HEK293 (cell line): ENCODE results near the gene PFN2.
A peak's percentile ranks its signal among the peaks of the same experiment; 100 is the strongest.

Source experiments
- GLI2 ChIP-seq: fragments of 450-650 bp; formaldehyde crosslinking; IDR thresholded peaks from 2 replicates; pipeline ENCODE4; 2017; ENCODE audit warnings: missing biosample characterization, missing genetic modification characterization, low read depth, borderline replicate concordance
- GLIS1 ChIP-seq: fragments of 450-650 bp; formaldehyde crosslinking; IDR thresholded peaks from 2 replicates; pipeline ENCODE4 v1.5.1; 2016; ENCODE audit warnings: missing biosample characterization, missing genetic modification characterization
- MYNN ChIP-seq: fragments of 450-650 bp; formaldehyde crosslinking; IDR thresholded peaks from 2 replicates; pipeline ENCODE4 v1.5.1; 2016; ENCODE audit warnings: missing biosample characterization, missing genetic modification characterization, borderline replicate concordance
- ZBTB1 ChIP-seq: fragments of 450-650 bp; formaldehyde crosslinking; IDR thresholded peaks from 2 replicates; pipeline ENCODE4 v1.5.1; 2016; ENCODE audit warnings: missing biosample characterization, missing genetic modification characterization
- ZNF324 ChIP-seq: fragments of 450-650 bp; formaldehyde crosslinking; IDR thresholded peaks from 2 replicates; pipeline ENCODE4 v1.5.1; 2016; ENCODE audit warnings: missing biosample characterization, missing genetic modification characterization
- ZNF600 ChIP-seq: fragments of 450-650 bp; formaldehyde crosslinking; IDR thresholded peaks from 2 replicates; pipeline ENCODE4 v1.5.1; 2016; ENCODE audit warnings: missing biosample characterization, missing genetic modification characterization
- ZNF624 ChIP-seq: fragments of 450-650 bp; formaldehyde crosslinking; IDR thresholded peaks from 2 replicates; pipeline ENCODE4 v1.5.1; 2017; ENCODE audit warnings: missing biosample characterization, missing genetic modification characterization
- ZNF626 ChIP-seq: fragments of 450-650 bp; sonication (Bioruptor Pico); formaldehyde crosslinking; IDR thresholded peaks from 2 replicates; pipeline ENCODE4 v1.5.1; 2018; ENCODE audit warnings: missing biosample characterization, missing genetic modification characterization, inconsistent platforms
- ZNF670 ChIP-seq: fragments of 450-650 bp; formaldehyde crosslinking; IDR thresholded peaks from 2 replicates; pipeline ENCODE4 v1.5.1; 2016; ENCODE audit warnings: missing biosample characterization, missing genetic modification characterization, low read depth
- ZNF776 ChIP-seq: fragments of 450-650 bp; formaldehyde crosslinking; IDR thresholded peaks from 2 replicates; pipeline ENCODE4 v1.5.0; 2017; ENCODE audit warnings: missing biosample characterization, missing genetic modification characterization, borderline replicate concordance
- TF ChIP-seq, protein P1 (sequence below): fragments of 450-650 bp; formaldehyde crosslinking; IDR thresholded peaks from 2 replicates; pipeline ENCODE4 v1.5.1; 2016; ENCODE audit warnings: missing biosample characterization, missing genetic modification characterization
- TF ChIP-seq, protein P2 (sequence below): fragments of 450-650 bp; formaldehyde crosslinking; IDR thresholded peaks from 2 replicates; pipeline ENCODE4 v1.5.1; 2016; ENCODE audit warnings: missing biosample characterization, missing genetic modification characterization
- TF ChIP-seq, protein P3 (sequence below): sonication (generic); formaldehyde crosslinking; IDR thresholded peaks from 2 replicates; pipeline ENCODE4 v1.8.1; 2022; ENCODE audit warnings: mild to moderate bottlenecking, moderate library complexity, missing genetic modification reagents
- TF ChIP-seq, protein P4 (sequence below): fragments of 450-650 bp; formaldehyde crosslinking; IDR thresholded peaks from 2 replicates; pipeline ENCODE4 v1.5.1; 2017; ENCODE audit warnings: missing biosample characterization, missing genetic modification characterization

DNA sequence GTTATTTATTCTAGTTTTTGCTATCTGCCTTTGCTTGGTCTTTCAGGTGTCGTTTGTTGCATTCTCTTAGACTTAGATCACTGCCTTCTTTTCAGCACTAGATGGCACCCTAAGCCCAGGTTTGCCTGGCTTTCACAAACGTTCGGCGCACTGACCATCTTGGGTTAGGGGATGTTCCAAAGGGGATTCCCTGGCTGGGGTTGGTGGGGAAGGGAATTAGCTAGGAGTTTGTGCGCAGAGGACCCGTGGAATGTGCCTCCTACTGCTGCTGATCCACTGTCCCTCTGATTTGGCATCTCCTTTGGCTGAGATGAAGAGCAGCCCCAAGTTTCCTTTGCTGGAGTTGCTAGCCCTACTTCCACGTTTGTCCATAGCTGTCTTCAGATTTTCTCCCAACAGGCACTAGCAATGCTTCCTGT is 33.9 kb downstream of the PFN2 start:
- no peak for TF ChIP-seq ZBTB1 (tag by site-specific recombination)
- TF ChIP-seq, protein P1, sequence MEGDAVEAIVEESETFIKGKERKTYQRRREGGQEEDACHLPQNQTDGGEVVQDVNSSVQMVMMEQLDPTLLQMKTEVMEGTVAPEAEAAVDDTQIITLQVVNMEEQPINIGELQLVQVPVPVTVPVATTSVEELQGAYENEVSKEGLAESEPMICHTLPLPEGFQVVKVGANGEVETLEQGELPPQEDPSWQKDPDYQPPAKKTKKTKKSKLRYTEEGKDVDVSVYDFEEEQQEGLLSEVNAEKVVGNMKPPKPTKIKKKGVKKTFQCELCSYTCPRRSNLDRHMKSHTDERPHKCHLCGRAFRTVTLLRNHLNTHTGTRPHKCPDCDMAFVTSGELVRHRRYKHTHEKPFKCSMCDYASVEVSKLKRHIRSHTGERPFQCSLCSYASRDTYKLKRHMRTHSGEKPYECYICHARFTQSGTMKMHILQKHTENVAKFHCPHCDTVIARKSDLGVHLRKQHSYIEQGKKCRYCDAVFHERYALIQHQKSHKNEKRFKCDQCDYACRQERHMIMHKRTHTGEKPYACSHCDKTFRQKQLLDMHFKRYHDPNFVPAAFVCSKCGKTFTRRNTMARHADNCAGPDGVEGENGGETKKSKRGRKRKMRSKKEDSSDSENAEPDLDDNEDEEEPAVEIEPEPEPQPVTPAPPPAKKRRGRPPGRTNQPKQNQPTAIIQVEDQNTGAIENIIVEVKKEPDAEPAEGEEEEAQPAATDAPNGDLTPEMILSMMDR (tag by site-specific recombination) = peak; percentile 66
- no peak for TF ChIP-seq ZNF776
- TF ChIP-seq ZNF324 (tag by site-specific recombination) = no peak
- TF ChIP-seq ZNF670 (tag by site-specific recombination) = no peak
- no peak for TF ChIP-seq ZNF600
- no peak for TF ChIP-seq ZNF626 (tag by site-specific recombination)
- TF ChIP-seq GLI2 (tag by site-specific recombination) = no peak
- TF ChIP-seq, protein P2, sequence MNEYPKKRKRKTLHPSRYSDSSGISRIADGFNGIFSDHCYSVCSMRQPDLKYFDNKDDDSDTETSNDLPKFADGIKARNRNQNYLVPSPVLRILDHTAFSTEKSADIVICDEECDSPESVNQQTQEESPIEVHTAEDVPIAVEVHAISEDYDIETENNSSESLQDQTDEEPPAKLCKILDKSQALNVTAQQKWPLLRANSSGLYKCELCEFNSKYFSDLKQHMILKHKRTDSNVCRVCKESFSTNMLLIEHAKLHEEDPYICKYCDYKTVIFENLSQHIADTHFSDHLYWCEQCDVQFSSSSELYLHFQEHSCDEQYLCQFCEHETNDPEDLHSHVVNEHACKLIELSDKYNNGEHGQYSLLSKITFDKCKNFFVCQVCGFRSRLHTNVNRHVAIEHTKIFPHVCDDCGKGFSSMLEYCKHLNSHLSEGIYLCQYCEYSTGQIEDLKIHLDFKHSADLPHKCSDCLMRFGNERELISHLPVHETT (tag by site-specific recombination) = no peak
- TF ChIP-seq, protein P3, sequence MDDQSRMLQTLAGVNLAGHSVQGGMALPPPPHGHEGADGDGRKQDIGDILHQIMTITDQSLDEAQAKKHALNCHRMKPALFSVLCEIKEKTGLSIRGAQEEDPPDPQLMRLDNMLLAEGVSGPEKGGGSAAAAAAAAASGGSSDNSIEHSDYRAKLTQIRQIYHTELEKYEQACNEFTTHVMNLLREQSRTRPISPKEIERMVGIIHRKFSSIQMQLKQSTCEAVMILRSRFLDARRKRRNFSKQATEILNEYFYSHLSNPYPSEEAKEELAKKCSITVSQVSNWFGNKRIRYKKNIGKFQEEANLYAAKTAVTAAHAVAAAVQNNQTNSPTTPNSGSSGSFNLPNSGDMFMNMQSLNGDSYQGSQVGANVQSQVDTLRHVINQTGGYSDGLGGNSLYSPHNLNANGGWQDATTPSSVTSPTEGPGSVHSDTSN = no peak
- TF ChIP-seq MYNN (tag by site-specific recombination) = no peak
- no peak for TF ChIP-seq GLIS1 (tag by site-specific recombination)
- TF ChIP-seq, protein P4, sequence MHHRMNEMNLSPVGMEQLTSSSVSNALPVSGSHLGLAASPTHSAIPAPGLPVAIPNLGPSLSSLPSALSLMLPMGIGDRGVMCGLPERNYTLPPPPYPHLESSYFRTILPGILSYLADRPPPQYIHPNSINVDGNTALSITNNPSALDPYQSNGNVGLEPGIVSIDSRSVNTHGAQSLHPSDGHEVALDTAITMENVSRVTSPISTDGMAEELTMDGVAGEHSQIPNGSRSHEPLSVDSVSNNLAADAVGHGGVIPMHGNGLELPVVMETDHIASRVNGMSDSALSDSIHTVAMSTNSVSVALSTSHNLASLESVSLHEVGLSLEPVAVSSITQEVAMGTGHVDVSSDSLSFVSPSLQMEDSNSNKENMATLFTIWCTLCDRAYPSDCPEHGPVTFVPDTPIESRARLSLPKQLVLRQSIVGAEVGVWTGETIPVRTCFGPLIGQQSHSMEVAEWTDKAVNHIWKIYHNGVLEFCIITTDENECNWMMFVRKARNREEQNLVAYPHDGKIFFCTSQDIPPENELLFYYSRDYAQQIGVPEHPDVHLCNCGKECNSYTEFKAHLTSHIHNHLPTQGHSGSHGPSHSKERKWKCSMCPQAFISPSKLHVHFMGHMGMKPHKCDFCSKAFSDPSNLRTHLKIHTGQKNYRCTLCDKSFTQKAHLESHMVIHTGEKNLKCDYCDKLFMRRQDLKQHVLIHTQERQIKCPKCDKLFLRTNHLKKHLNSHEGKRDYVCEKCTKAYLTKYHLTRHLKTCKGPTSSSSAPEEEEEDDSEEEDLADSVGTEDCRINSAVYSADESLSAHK = no peak
- no peak for TF ChIP-seq ZNF624 (tag by site-specific recombination)
